GM19043 (cell line): ENCODE measurements around the gene HNMT.
"Not testable (repeated sequence)": the region's sequence is repeated elsewhere in the genome, so short reads cannot be mapped to it uniquely, and the experiment has no call there.

Experiments
- ATAC-seq: cut with Tn5 transposase; IDR thresholded peaks from one replicate; pipeline ENCODE4 v1.9.1; 2021; ENCODE audit warnings: low read depth; ENCODE audit not compliant: unreplicated experiment

Gene HNMT

DNA sequence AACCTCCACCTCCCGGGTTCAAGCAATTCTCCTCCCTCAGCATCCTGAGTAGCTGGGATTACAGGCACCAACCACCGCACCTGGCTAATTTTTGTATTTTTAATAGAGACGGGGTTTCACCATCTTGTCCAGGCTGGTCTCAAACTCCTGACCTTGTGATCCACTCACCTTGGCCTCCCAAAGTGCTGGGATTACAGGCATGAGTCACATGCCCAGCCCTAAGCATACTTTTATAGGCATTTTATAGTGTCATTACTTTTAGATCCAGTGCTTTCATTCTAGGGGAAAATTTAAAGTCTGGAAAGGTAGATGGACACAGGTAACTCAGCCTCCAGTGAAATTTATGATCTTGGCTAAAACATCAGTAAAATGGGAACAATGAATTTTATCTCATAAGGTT is 7.0 kb downstream of the HNMT start:
- ATAC-seq, result not testable (repeated sequence)

DNA sequence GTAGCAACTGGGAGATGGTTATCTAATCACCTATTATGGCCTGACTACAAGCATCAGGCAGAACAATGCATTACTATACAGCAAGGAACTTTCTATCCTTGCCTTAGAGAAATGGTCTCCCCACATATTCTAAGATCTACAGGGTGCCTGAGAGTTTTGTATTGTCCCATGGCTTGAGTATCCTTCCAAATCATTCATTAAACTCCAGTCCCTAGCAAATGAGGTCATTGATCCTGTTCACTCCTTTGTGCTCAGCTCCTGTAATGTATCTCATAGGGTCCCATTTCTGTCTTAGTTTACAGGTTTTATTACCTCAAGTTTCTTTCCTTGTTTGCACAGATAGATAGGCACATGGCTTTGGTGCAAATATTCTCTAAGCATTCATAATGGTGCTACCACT is 9.0 kb downstream of the HNMT start:
- no peak for ATAC-seq

DNA sequence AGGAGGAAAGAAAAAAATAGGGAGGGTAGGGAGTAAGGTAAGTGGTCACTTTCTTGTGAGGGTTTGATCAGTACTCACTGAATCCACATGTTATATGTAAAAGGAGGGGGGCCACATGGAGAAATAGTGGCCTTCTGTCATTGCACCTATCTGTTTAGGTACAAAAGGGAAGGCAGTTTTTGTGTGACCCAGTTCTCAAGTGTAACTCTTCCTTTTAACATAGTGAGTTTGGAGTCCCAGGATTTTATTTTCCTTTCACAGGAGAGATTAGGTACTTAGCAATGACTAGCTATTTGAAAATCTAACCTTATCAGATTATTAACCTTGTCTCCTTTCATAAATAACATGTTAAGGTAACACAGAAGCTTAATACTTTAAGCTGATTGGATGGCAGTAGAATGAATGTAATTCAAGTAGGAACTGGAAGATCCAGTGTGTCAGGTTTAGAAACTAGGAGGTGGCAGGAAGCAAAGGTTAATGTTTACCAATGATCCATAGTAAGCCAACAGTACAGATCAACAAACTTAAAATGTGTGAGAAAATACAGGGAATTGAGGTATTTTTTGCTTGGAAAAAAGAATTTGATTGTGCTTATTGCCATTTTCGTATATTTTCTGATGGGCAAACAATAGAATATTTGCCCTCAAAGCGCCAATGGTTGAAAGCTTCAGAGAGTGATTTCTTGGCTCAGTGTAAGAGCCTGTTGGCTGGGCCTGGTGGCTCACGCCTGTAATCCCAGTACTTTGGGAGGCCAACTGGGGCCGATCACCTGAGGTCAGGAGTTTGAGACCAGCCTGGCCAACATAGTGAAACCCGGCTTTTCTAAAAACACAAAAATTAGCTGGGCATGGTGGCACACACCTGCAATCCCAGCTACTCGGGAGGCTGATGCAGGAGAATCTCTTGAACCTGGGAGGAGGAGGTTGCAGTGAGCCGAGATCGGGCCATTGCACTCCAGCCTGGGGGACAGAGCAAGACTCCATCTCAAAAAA is 11.3 kb downstream of the HNMT start:
- ATAC-seq, result no peak

DNA sequence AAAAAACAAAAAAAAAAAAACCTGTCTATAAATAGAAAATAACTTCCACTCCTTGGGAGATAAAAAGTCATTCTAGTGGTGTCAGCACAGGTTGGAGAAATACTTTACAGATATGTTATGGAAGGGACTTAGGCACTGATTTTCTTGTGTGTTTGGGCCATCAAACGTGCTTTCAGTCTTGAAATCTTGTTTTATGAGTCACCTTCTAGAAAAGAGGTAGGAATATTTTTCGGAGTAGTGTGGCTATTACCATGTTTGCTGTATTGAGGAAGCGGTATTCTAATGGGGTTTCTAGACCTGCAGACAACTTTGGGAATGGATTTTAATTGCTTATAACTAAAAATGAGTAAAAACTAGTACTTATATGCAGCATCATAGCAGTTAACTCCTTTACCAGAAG is 12.0 kb downstream of the HNMT start:
- no peak for ATAC-seq

DNA sequence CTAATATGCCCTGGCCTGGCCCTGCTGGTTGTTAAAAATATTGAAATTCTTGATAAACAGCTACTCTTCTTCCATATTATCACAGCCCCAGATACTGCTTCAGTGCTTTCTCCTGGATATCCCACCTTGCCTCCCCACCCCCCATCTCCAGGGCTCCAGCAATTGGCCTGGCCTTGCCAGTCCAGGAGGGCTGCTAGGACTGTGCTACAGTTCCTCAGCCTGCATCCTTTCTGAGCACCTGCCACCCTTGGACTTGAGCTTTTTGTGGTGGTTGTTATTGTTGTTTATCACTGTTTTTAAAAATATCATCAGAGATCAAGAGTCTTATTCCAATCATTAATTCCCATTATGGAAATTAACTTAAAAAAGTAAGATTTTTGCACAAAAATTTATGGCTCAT is 13.5 kb downstream of the HNMT start:
- ATAC-seq, result no peak

DNA sequence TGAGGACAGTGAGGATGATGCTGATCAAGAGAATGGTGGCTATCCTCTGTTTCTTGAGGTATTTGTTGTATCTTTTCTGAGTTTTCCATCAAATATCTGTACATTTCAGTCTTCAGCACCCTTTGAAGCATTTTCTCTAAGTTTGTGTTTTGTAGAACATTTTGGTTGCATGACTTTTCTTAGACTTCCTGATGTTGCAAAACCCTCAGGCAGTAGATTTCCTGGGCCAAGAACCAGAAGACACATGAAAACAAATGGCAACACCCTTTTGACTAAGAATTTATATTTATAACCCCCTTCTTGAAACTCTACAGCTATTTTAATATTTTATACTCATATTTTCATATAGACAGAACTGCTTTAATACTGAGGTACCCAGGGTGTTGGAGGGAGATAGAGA is 16.2 kb downstream of the HNMT start:
- no peak for ATAC-seq

DNA sequence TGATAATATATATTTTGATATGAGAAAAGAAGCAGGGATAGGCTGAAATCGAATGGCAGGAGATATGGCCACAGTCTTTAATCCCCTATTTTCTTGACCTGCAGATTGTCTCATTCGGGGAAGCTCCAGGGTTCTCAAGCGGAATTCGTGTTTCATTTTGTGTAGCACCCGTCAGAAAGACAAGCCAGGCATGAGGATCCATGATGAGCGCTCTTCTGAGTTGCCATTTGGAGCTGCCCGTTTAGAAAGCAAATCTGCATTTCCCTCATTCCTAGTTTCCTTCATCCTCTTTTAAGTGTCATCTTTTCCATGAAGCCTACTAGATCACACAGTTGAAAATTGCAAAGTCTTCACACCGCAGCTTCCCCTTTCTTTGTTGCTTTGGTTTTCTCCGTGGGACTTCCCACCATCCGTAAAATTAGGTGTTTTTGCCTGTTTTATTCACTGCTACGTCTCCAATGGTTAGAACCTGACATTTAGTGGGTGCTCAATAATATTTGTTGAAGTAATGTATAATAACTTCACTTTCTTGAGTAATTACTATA is 16.9 kb downstream of the HNMT start:
- no peak for ATAC-seq

DNA sequence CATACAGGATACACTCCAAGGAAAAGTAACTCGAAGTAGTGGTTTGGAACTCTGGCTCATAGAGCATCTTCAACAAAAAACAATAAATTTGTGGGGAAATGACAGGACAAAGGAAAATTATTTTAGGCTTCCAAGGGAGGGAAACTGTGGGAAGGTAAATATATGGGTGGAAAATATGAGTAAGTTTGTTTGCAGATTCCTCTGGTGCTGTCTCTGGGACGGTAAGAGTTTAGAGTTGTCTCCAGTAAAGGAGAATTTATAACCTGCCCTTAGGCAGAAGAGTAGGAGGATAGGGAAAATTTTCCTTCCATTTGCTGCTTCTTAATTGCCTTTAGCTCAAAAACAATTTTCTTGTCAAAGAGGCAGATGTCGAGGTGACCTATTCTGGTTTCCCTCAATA is 19.3 kb downstream of the HNMT start:
- no peak for ATAC-seq

DNA sequence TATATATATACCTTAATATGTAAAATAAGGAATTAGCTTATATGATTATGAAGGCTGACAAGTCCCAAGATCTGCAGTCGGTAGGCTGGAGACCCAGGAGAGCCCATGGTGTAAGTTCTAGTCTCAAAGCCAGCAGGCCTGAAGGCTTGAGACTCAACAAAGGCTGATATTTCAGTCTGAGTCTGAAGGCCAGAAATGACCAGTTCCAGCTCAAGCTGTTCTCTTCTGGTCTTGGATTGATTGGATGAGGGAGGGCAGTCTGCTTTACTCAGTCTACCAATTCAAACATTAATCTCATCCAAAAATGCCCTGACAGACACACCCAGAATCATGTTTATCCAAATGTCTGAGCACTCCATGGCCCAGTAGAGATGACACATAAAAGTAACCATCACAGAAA is 22.0 kb downstream of the HNMT start:
- no peak for ATAC-seq

DNA sequence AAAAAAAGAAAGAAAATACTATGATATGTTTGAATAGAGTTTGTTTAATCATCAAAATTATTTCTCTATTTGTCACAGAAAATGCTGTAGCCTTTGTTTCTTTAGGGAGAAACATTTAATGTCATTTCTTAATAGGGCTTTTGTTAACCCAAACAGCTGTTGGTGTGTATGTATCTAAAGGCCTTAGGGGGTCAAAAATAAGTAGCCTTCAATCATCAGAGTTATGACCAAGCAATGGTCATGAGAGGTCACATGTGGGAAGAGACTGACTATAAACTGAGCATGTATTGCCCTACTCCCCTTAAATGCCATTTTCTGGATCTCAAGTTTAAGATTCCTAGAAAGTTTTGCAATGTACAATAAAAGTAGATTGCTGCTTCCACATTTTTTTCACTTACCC is 22.7 kb downstream of the HNMT start:
- no peak for ATAC-seq

DNA sequence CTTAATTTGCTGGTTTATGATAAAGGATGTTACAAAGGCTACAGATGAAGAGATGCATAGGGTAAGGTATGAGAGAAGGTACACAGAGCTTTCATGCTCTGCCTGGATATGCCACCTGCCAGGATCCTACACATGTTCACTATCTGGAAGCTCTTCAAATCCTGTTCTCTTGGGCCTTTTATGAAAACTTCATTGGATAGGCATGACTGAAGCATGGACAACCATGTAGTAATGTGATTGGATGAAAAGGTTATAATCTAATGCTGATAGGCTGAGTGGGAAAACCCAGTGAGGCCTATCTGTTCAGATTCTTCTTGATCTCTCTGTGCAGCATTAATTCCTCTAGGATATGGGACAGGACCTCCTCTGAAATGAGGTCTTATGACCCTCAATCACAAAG is 26.8 kb downstream of the HNMT start:
- no peak for ATAC-seq

DNA sequence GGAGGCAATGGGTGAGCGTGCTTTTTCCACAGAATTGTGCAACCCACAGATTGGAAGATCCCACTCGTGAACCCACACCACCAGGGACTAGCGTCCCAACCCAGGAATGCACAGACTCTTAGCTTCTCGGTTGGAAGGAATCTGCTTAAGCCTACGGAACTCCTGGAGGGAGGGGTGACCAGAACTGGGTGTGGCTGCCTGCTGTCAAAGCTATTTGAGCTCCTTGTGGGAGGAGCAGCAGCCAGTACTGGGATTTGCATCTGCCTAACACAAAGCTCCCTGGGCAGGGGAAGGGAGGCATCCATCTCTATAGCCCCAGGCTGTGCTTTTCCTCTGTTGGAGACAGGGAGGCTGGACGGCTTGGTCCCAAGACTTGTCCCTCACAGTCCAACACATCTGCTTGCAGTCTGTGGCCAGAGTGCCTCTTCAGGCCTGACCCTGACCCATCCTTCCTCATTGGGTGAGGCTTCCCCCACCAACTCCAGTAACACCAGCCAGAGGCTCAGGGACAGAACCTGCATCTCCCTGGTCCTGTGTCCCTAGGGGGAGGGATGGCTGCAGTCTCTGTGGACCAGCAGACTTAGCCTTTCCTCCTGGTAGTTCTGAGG is 27.9 kb downstream of the HNMT start:
- ATAC-seq, result no peak

DNA sequence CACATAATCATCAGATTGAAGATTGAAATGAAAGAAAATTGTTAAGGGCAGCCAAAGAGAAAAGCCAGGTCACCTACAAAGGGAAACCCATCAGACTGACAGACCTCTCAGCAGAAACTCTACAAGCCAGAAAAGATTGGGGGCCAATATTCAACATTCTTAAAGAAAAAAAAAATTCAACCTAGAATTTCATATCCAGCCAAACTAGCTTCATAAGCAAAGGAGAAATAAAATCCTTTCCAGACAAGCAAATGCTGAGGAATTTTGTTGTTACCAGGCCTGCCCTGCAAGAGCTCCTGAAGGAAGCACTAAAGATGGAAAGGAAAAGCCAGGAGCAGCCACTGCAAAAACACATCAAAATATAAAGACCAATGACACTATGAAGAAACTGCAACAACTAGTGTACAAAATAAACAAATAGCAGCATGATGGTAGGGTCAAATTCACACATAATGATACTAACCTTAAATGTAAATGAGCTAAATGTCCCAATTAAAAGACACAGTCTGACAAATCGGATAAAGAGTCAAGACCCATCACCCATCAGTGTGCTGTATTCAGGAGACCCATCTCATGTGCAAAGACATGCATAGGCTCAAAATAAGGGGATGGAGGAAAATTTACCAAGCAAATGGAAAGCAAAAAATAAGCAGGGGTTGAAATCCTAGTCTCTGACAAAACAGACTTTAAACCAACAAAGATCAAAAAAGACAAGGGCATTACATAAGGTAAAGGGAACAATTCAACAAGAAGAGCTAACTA is 29.6 kb downstream of the HNMT start:
- not testable (repeated sequence) for ATAC-seq

DNA sequence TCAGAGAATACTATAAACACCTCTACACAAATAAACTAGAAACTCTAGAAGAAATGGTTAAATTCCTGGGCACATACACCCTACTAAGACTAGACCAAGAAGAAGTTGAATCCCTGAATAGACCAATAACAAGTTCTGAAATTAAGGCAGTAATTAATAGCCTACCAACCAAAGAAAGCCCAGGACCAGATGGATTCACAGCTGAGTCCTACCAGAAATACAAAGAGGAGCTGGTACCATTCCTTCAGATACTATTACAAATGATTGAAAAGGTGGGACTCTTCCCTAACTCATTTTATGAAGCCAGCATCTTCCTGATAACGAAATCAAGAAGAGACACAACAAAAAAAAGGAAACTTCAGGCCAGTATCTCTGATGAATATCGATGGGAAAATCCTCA is 31.1 kb downstream of the HNMT start:
- not testable (repeated sequence) for ATAC-seq

DNA sequence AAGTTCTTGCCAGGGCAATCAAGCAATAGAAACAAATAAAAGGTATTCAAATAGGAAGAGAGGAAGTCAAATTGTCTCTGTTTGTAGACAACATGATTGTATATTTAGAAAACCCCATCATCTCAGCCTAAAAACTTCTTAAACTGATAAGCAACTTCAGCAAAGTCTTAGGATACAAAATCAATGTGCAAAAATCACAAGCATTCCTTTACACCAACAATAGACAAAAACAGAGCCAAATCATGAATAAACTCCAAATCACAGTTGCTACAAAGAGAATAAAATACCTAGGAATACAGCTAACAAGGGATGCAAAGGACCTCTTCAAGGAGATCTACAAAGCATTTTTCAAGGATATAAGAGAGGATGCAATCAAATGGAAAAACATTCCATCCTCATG is 31.9 kb downstream of the HNMT start:
- ATAC-seq, result not testable (repeated sequence)

DNA sequence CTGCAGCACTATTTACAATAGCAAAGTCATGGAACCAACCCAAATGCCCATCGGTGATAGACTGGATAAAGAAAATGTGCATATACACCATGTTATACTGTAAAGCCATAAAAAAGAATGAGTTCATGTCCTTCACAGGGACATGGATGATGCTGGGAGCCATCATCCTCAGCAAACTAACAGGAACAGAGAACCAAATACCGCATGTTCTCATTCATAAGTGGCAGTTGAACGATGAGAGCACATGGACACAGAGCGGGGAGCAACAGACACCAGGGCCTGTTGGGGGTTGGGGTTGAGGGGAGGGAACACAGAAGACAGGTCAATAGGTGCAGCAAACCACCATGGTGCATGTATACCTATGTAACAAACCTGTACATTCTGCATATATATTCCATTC is 33.5 kb downstream of the HNMT start:
- ATAC-seq, result no peak

DNA sequence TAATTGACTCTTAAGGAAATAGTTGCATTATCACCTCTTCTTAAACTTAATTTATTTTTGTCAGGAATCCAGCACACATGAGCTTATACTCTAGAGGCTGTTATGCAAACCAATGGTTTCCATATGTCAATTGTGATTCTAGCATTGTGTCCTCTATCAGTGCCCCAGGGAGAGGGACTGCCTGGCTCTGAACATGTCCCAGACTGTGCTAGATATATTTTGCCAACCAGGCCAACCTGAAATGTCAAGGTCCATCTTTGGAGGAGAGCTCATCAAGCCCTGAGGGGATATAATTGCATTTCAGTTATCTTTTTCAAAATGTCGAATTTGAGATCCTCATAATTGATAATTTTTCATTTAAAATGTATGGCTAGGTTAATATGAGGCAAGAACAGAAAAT is 34.2 kb downstream of the HNMT start:
- ATAC-seq, result no peak

DNA sequence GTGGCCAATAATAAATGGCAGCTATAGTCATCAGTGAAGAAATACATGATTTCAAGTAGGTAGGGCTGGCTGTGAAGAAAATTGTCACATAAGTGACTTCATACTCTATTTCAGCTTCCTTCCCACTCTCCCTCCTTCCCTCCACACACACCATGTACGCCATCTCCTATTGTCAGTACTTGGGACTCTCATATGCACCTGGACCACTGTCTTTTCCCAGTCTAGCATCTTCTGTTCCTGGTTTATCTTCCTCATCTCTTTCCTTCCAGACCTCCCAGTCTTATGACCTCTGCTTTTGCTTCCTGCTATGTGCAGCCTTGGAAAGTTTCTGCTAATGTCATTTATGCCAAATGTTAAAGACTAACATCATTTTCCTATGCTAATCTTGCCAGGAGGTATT is 35.0 kb downstream of the HNMT start:
- no peak for ATAC-seq

DNA sequence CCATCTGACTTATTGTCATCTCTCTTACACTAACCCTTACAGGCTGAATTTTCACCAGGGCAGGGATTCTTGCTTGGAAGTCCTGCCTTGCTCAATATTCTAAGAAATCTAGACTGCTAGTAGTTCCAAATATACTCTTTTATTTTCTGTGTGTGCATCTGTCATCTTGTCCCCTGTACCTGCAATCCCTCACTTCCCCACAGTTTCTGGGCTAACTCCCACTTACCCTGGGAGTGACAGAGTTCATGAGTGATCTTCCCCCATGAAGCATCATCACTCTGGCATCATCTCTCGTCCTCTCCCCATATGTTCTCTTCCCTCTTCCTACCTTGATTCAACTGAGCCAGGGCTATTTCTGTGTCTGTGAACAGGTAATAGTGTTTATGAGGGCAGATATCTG is 35.7 kb downstream of the HNMT start:
- ATAC-seq, result no peak

DNA sequence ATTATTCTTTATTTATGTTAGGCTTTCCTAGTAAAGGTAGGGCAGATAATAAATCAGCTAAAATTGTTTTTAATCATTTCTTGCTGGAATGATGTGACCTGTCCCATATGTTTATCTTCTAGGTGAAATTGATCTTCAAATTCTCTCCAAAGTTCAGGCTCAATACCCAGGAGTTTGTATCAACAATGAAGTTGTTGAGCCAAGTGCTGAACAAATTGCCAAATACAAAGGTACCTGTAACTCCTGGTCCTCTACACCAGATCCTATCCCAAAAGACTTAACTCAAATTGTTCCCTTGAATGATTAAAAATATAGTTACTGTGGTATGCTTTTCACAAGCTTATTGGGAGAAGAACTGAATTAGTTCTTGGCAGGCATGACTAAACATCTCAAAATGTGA is 36.5 kb downstream of the HNMT start:
- no peak for ATAC-seq

DNA sequence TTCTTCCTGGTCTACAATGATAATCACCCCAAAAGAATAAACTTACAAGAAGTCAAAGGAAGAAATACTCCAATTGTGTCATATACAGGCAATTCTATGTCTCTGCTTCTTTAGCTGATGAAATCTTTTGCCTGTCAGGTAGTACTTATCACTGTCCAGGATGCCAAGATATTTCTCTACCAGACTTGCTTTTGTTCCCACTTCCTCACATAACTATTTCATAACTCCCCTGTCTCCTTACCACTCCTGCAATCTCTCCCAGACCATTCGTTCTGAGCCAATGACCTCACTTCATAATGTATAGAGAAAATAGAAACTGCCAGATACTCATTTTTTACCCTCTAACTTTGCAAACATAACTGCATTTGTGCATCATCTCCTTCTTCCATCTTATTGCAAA is 39.1 kb downstream of the HNMT start:
- ATAC-seq, result no peak
